Measurements from ENCODE around the gene CCDC150. TPM values are rescaled to one million over a fixed set of nuclear protein-coding genes. Genes with fewer than 3 reads are reported as not detected.
"Not testable (repeated sequence)": the region's sequence is repeated elsewhere in the genome, so short reads cannot be mapped to it uniquely, and the experiment has no call there.

Gene CCDC150
- total RNA-seq, 6 experiments from 2014 or later, result 1.4 to 4.3 (median 3.8) TPM

GRCh38 chr2:196696423-196697079 is 57.0 kb downstream of the CCDC150 start:
- no peaks in the 10 kb centered on the region for H3K27me3 Mint-ChIP-seq (ENCODE audit: insufficient read depth)
- no peaks in the 10 kb centered on the region for H3K9me3 Mint-ChIP-seq
- no peak overlapping the region for H3K4me3 Mint-ChIP-seq
- no peaks in the 10 kb centered on the region; the same call in 1 of the 2 replicates for H3K36me3 Mint-ChIP-seq (ENCODE audit: low read depth)
- H3K4me1 Mint-ChIP-seq (ENCODE audit: low read depth), result peaks cover 16% of the 10 kb centered on the region
- H3K27ac Mint-ChIP-seq, result peak overlapping the region; percentile 32; the same call in 1 of the 2 replicates
- TF ChIP-seq CTCF (IDR thresholded peaks at IDR 0.05), result no peak
- peak; percentile 38 for DNase-seq

GRCh38 chr2:196697825-196698224 is 58.3 kb downstream of the CCDC150 start:
- Mint-ChIP-seq H3K9me3 (no peaks in the 10 kb centered on the region), H3K27me3 (ENCODE audit: insufficient read depth) (no peaks in the 10 kb centered on the region), H3K4me3 (no peak overlapping the region), H3K4me1 (ENCODE audit: low read depth) (peaks cover 24% of the 10 kb centered on the region), H3K36me3 (ENCODE audit: low read depth) (peaks cover 8% of the 10 kb centered on the region), H3K27ac (no peak overlapping the region)
- DNase-seq, result no peak
- TF ChIP-seq CTCF (IDR thresholded peaks at IDR 0.05), result no peak

- peak; percentile 87 for DNase-seq
- TF ChIP-seq CTCF (IDR thresholded peaks at IDR 0.05), result no peak
- peaks cover 34% of the 10 kb centered on the region for H3K4me1 Mint-ChIP-seq (ENCODE audit: low read depth)
Measured at GRCh38 chr2:196702641-196703040, 63.1 kb downstream of the CCDC150 start.

GRCh38 chr2:196703695-196704094 is 64.2 kb downstream of the CCDC150 start:
- H3K4me1 Mint-ChIP-seq (ENCODE audit: low read depth), result peaks cover 34% of the 10 kb centered on the region
- no peak overlapping the region for H3K27ac Mint-ChIP-seq
- no peak overlapping the region for H3K4me3 Mint-ChIP-seq
- peaks cover 29% of the 10 kb centered on the region for H3K36me3 Mint-ChIP-seq (ENCODE audit: low read depth)
- peak; percentile 19 for DNase-seq
- TF ChIP-seq CTCF (IDR thresholded peaks at IDR 0.05), result no peak
- no peaks in the 10 kb centered on the region for H3K9me3 Mint-ChIP-seq
- no peaks in the 10 kb centered on the region; the same call in 1 of the 2 replicates for H3K27me3 Mint-ChIP-seq (ENCODE audit: insufficient read depth)

More at GRCh38 chr2:196702641-196703040, 63.1 kb downstream of the CCDC150 start:
- H3K36me3 Mint-ChIP-seq (ENCODE audit: low read depth), result peaks cover 22% of the 10 kb centered on the region
- no peaks in the 10 kb centered on the region for H3K9me3 Mint-ChIP-seq
- no peak overlapping the region for H3K4me3 Mint-ChIP-seq
- no peaks in the 10 kb centered on the region; the same call in 1 of the 2 replicates for H3K27me3 Mint-ChIP-seq (ENCODE audit: insufficient read depth)
- H3K27ac Mint-ChIP-seq, result peak overlapping the region; percentile 87

- not testable (repeated sequence) for H3K4me1 Mint-ChIP-seq (ENCODE audit: low read depth); H3K27me3 Mint-ChIP-seq (ENCODE audit: insufficient read depth); H3K27ac Mint-ChIP-seq; H3K4me3 Mint-ChIP-seq; H3K9me3 Mint-ChIP-seq; DNase-seq
- peaks cover 33% of the 10 kb centered on the region for H3K36me3 Mint-ChIP-seq (ENCODE audit: low read depth)
Measured at GRCh38 chr2:196710056-196710455, 70.5 kb downstream of the CCDC150 start.

- H3K27me3 Mint-ChIP-seq (ENCODE audit: insufficient read depth), result no peaks in the 10 kb centered on the region
- H3K36me3 Mint-ChIP-seq (ENCODE audit: low read depth), result peaks cover 30% of the 10 kb centered on the region
- no peaks in the 10 kb centered on the region for H3K4me1 Mint-ChIP-seq (ENCODE audit: low read depth)
- H3K4me3 Mint-ChIP-seq, result no peak overlapping the region
- H3K27ac Mint-ChIP-seq, result no peak overlapping the region
- no peaks in the 10 kb centered on the region; the same call in 1 of the 2 replicates for H3K9me3 Mint-ChIP-seq
- no peak for DNase-seq
- TF ChIP-seq CTCF (IDR thresholded peaks at IDR 0.05), result no peak
Measured at GRCh38 chr2:196711625-196712024, 72.1 kb downstream of the CCDC150 start.
